ENCODE data around the gene CNPY2.

DNA sequence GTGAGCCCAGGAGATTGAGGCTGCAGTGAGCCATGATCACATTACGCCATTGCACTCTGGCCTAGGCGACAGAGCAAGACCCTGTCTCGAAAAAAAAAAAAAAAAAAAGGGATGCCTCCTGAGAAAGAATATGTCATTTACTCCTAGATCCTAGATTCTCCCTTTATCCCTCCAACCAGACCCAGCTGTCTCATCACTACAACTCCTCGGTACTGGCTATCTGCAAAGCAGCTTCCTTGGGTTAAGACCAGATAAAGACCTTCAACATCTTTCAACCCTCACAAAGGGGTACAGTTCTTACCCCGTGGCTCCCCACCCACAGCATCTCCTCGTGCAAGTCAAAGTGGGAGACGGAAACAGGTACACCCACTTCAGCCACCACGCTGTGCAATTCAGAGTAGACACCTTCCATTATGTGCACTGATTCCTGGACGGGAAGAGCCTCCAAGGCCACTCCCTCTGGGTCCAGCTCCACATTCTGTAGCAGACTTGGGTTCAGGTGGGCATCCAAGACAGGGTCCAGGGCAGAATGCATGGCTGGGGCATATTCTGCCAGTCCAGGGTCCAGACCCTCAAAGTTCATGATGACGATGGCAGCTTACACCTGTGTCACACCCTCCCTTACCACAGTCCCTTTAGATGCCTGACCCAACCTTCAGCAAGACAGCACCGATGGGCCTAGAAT, 16.9 kb upstream of the CNPY2 start:
- no peak for TF ChIP-seq EZH2phosphoT487 (IDR thresholded peaks at IDR 0.05; ENCODE audit: borderline replicate concordance)
- TF ChIP-seq CTCF (conservative IDR thresholded peaks at IDR 0.05; ENCODE audit: low read length), result no peak
